SH-SY5Y (cell line): ENCODE data around the gene MSRB3.

ENCODE experiments used
- GATA2 ChIP-seq: IDR thresholded peaks from 2 replicates; pipeline ENCODE4 v1.6.1; 2011; ENCODE audit warnings: mild to moderate bottlenecking, low read depth, low read length
- GATA3 ChIP-seq: IDR thresholded peaks from 2 replicates; pipeline ENCODE4 v1.6.1; 2011; ENCODE audit warnings: low read depth, mild to moderate bottlenecking, low read length, moderate library complexity

DNA sequence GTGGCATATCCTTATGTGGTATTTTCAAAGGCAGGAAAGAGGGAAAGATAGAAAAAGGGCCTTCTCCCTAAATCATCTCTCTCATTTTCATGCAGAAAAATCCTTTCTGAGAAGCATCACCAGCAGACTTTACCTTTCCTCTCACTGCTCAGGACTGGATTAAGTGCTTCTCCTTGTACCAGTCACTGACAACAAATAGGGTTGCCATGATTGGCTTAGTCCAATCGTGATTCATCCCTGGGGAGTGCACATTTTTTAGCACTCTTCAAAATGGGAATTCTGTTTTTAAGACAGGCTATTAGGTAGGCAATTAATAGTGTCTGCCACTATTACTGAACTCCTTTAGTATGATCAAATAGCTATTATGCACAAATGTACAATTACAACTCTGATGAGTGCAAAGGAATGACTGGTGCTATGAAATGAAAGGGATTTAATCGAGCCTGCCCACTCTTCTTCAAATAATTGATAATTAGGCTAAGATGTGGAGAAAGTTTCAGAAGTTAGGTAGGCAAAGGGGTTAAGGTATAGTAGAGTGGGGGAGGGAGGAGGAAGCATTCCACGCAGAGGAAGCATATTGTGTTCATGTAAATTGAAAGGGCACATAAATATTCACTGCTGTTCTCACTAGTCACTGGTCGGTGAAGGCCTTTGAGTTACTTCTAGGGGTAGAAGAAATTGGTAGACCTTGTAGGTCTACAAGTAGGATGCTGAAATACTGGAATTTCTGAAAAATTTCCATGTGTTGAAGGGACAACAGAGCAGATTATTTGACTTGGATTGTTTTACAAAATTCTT, 84.0 kb downstream of the MSRB3 start:
- TF ChIP-seq GATA3 (no peak), GATA2 (no peak)
